NCI-H1930 (cell line): ENCODE results near the gene NPHS2.

Experiments used
- DNase-seq, 2 experiments: peaks; one replicate each; lab custom pipeline; 2025; lab: John Stamatoyannopoulos, UW

The NPHS2 gene

GRCh38 chr1:179575497-179576314 is at the start of gene NPHS2:
Gene NPHS2 (minus strand): TSS chr1:179575948. CDS start chr1:179575864, 84 bp downstream.
- DNase-seq: peak in 1 of 2 experiments; percentile 37

GRCh38 chr1:179612361-179612760 is 36.6 kb upstream of the NPHS2 start:
- no peak for DNase-seq

- no peak for DNase-seq
These were observed 25.3 kb upstream of the NPHS2 start for GRCh38 chr1:179601093-179601492.

- DNase-seq: peak in 1 of 2 experiments; percentile 16
These were observed 24.0 kb upstream of the NPHS2 start for GRCh38 chr1:179599623-179600249.

GRCh38 chr1:179598631-179599030 is 22.9 kb upstream of the NPHS2 start:
- no peak for DNase-seq

- peak; percentile 58 to 67 for DNase-seq
These were observed 16.1 kb upstream of the NPHS2 start, which contains the start of gene TDRD5 for GRCh38 chr1:179591592-179592580. Gene TDRD5 (plus strand): TSS chr1:179591832. CDS start chr1:179592616, 784 bp downstream.

- DNase-seq: no peak
These were observed 15.5 kb upstream of the NPHS2 start for GRCh38 chr1:179591253-179591591.

- DNase-seq: no peak
These were observed 14.9 kb upstream of the NPHS2 start for GRCh38 chr1:179590671-179591070.

- DNase-seq: no peak
These were observed 13.8 kb upstream of the NPHS2 start for GRCh38 chr1:179589509-179589908.

GRCh38 chr1:179588425-179589024 is 12.8 kb upstream of the NPHS2 start:
- DNase-seq: no peak

GRCh38 chr1:179587336-179587735 is 11.6 kb upstream of the NPHS2 start:
- DNase-seq: no peak

GRCh38 chr1:179586107-179586823 is 10.5 kb upstream of the NPHS2 start:
- DNase-seq: peak; percentile 69 to 85

- DNase-seq: no peak
These were observed 8.1 kb upstream of the NPHS2 start for GRCh38 chr1:179583771-179584320.

- DNase-seq: no peak
These were observed 761 bp upstream of the NPHS2 start for GRCh38 chr1:179576509-179576908.

GRCh38 chr1:179558078-179558477 is 17.7 kb downstream of the NPHS2 start:
- no peak for DNase-seq

GRCh38 chr1:179554427-179554826 is 21.3 kb downstream of the NPHS2 start:
- no peak for DNase-seq

- no peak for DNase-seq
These were observed 24.7 kb downstream of the NPHS2 start for GRCh38 chr1:179550746-179551682.

- DNase-seq: no peak
These were observed 26.4 kb downstream of the NPHS2 start for GRCh38 chr1:179549368-179549700.

- no peak for DNase-seq
These were observed 26.9 kb downstream of the NPHS2 start for GRCh38 chr1:179548666-179549367.
